DMS53 (cell line): Measurements from ENCODE around the gene DAGLB.
A peak's percentile ranks its signal among the peaks of the same experiment; 100 is the strongest.
"Not testable (repeated sequence)": the region's sequence is repeated elsewhere in the genome, so short reads cannot be mapped to it uniquely, and the experiment has no call there.

Experiments used
- DNase-seq: peaks from one replicate; lab custom pipeline; 2025; lab: John Stamatoyannopoulos, UW

DAGLB gene

DNA sequence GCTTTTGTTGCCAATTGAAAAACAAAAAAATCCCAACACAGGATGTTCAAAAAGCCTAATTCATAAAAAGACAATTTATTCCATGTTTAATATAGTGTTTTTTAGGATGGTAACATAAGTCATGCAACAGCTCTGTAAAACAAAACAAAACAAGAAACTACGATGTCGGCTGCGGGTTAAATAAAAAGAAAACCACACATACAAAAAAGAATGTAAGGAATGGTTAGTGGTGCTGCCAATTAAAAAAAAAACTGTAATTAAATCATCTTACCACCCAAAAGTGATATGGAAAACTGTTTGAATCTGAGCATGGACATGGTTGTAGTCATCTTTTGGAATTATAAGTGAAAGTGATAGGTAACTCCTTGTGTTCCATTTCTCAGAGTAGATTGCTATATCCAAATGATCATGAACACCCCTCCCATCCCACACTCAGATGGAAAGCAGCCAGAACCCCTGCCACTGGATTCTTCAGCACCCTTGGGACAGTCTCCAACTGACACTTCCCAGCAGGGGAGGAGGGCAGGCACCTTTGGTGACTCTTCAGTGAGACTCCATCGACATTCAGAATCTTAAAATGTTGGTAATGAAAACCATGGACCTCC, 14.3 kb upstream of the DAGLB start:
- DNase-seq, result no peak

DNA sequence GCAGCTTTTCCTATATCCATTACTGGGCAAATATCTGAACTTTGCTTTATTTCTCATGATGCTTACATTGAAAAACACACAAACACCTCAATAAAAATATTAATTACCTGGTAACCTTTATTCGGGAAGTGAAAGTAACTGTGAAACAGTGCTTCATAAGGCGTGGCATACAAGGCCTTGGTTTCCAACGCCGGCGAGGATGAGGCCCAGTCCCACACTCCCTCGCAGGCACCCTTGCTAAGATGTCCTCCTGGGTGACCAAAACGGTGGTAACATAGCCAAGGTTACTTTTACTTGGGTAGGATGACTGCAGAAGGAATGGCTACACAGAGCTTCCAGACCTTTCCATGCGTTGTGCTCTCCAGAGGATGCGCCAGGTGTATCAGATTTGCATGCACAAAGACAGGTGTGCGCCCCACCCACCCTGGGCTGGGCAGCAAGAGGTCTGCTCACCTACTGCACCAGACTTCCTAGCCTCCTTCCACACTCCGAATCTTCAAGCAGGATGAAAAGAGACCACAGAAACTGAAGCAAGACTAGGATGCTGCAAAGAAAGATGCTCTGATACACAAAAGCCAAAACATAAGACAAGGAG, 13.3 kb upstream of the DAGLB start:
- no peak for DNase-seq

DNA sequence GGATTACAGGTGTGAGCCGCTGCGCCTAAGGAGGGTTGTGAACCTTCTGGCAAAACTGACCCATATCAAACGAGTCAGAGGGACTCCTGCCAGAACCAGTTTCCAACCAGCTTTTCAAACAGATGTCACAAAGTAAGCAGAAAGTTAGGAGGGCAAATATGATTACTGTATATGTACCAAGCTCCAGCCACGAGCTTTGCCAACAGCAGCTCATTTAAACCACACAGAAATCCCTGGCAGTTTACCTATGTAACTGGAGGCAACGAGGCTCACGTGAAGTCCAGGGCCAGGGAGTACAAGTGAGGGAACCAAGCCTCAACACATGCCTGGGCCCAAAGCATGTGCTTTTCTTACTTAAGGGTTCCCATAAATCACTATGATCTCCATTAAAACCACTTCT, 12.5 kb upstream of the DAGLB start:
- DNase-seq, result peak; percentile 30

DNA sequence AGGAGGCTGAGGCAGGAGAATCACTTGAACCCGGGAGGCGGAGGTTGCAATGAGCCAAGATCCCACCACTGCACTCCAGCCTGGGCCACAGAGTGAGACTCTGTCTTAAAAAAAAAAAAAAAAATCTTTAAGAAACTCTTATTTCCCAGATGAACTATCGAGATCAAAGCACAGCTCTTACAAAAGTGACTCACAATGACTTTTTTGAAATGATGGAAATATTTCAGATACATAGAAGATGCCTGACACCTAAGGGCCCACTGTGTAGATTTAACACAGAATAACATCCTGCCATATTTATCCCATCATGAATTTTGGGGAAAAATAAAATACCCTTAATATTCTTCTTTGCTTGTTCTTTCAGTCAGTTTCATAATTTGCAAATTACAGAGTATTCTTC, 10.9 kb upstream of the DAGLB start:
- not testable (repeated sequence) for DNase-seq

DNA sequence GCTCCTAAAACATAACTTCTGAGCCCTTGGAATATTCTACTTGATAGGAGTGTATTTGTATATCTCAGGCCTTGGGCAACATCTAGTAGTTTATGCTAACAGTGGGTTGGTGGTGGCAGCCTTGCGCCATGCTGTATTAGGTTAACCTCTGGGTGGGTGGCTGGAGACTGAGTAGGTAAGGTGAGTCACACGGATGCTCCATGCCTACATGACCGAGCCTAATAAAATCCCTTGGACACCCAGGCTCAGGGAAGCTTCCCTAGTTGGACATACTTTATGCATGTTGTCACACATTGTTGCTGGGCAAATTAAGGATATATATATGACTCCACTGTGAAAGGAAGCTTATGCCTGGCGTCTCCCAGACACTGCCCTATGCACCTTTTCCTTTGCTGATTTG, 6.0 kb upstream of the DAGLB start:
- peak; percentile 18 for DNase-seq

DNA sequence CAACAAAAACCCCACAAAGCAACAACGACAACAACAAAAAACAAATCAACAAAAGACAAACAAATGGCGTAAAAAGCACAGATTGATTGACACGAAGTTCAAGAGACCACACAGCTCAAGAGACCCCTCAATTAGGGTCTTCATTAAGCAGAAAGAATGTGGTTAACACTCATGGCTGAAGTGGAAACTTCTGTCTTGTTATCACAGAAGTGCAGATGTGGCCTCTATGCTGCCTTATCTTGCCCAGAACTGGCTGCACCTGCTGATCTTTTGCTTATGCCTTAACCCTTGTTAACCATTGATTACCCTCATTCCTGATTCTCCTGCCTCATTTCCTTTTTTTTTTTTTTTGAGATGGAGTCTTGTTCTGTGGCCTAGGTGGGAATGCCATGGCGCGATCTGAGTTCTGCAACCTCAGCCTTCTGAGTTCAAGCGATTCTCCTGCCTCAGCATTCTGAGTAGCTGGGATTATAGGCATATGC, 3.5 kb upstream of the DAGLB start:
- no peak for DNase-seq

DNA sequence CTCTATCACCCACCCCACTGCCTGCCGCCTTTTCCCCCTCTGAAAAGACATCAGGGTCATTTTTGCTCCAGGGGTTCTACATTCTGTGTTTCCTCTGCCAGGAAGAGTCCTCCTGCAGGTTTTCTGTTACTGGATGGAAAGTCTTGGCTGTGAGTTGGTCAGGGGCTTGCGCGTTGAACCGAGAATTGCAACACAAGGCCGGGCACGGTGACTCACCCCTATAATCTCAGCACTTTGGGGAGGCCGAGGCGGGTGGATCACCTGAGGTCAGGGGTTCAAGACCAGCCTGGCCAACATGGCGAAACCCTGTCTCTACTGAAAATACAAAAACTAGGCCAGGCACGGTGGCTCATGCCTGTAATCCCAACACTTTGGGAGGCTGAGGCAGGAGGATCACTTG, 2.8 kb upstream of the DAGLB start:
- DNase-seq, result not testable (repeated sequence)

DNA sequence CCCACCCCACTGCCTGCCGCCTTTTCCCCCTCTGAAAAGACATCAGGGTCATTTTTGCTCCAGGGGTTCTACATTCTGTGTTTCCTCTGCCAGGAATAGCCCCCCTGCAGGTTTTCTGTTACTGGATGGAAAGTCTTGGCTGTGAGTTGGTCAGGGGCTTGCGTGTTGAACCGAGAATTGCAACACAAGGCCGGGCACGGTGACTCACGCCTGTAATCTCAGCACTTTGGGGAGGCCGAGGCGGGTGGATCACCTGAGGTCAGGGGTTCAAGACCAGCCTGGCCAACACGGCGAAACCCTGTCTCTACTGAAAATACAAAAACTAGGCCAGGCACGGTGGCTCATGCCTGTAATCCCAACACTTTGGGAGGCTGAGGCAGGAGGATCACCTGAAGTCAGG, 2.1 kb upstream of the DAGLB start:
- DNase-seq, result not testable (repeated sequence)

DNA sequence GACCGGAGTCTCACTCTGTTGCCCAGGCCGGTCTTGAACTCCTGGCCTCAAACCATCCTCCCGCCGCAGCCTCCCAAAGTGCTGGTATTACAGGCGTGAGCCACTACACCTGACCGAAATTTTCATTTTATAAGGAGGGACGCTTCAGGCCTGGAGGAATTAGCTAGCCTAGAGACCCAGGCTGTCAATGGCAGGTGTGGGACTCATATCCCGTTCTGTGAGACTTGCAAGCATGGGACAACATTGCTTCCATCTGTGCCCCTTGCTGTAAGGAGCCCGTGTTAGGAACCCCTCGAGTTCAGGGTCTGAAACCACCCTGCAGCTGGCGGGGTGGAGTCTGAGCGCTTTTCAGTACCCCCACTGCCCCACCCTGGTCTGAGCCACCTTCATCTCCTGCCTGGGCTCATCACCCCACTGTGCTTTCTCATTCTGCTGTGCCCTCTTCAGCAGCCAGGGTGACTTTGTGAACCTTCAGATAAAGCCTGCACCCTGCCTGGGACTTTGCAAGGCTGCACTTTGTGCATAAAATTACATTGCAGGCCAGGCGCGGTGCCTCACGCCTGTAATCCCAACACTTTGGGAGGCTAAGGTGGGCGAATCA, 1.3 kb upstream of the DAGLB start:
- DNase-seq, result peak; percentile 37

DNA sequence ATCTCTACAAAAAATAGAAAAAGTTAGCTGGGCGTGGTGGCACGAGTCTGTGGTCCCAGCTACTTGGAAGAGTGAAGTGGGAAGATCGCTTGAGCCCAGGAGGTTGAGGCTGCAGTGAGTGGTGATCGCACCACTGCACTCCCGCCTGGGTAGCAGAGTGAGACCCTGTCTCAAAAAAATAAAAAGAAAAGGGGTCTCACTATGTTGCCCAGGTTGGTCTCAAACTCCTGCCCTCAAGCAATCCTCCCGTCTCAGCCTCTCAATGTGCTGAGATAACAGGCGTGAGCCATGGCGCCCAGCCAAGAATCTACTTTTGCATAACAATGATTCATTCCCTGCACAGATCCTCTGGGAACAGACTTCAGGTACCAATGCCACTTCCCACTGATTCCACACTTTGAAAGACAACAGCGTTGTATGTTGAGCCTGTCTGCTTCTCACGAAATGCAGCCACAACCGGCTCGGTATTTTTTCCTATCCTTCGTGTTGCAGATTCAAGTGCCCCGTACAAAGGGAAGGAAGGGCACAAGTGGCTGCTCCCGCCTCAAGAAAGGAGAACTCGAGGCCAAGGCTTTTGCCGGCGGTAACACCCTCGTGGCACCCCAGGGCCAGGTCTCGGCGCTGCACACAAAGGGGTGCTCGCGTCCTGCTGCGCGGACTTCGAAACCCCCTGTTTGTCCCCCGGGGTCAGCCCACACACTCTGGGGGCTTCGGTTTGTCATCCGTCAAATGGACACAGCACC, 745 bp downstream of the DAGLB start:
- DNase-seq, result peak; percentile 92

DNA sequence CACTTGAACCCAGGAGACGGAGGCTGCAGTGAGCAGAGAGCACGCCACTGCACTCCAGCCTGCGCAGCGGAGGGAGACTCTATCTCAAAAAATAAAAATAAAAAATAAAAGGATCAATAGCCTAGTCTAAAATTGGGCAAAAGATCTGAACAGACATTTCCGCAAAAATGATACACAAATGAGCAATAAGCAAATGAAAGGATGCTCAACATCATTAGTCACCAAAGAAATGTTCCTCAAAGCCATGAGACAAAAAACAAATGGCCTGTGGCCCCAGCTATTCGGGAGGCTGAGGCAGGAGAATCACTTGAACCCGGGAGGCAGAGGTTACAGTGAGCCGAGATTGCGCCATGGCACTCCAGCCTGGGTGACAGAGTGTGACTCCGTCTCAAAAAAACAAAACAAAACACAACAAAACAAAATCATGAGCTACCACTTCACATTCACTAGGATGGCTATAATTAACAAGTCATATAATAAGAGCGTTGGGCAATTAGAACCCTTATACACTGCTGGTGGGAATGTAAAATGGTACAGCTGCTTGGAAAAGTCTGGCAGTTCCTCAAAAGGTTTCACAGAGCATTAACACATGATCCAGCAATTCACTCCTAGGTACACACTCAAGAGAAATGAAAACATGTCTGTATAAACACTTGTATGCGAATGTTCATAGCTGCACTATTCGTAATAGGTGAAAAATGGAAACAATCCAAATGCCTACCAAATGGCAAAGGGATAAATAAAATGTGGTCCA, 3.1 kb downstream of the DAGLB start:
- DNase-seq, result peak; percentile 87

DNA sequence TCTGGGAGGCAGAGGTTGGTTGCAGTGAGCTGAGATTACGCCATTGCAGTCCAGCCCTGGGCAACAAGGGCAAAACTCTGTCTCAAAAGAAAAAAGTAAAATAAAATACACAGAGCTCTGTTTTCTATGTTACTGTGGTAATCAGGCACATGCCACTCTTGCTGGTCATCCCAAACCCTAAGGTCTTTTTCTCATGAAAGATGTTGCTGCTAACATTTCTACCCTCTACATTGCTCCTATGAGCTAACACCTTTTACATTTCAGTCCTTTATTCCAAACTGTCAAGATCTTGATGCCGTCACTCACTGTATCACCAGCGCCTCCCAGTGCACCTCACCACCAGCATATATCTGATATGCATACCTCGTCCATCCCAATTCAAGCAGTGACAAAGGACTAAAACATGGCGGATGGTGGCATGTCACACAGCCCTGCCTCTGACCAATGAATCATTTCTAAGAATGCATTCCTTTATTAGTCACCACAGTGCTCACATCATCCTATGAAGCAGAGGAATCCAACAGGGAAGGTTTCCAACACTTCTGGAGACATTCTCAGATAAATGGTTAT, 4.3 kb downstream of the DAGLB start:
- no peak for DNase-seq

DNA sequence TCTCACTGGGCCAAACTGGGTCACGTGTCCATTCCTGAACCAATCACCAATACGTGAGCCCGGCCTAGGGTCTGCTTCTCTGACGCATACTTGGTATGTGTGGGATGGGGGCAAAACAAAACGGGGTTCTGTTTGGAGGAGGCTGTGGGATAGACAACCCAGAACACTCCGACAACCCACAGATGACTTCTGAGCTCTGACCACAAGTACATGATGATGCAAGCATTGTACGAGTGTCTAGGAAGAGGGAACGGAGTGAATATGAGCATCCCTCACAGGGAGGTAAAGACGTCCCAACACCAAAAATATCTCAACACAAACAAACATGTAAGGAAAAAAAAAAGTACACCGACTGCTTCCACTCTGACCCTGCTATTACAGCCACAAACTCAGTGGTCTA, 5.6 kb downstream of the DAGLB start:
- DNase-seq, result no peak

DNA sequence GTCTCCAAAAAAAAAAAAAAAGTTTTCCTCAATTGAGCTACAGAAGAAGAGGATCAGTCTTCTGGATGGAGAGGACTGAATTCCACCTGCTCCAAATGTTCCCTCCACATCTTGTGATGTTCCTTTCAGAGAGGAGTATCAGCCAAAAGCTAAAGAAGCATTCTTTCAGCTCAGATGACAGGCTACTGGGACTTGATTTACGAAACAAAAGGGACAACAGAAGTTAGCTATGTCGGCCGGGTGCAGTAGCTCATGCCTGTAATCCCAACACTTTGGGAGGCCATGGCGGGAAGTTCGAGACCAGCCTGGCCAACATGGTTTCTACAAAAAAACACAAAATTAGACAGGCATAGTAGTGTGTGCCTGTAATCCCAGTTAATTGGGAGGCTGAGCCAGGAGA, 7.4 kb downstream of the DAGLB start:
- DNase-seq, result no peak

DNA sequence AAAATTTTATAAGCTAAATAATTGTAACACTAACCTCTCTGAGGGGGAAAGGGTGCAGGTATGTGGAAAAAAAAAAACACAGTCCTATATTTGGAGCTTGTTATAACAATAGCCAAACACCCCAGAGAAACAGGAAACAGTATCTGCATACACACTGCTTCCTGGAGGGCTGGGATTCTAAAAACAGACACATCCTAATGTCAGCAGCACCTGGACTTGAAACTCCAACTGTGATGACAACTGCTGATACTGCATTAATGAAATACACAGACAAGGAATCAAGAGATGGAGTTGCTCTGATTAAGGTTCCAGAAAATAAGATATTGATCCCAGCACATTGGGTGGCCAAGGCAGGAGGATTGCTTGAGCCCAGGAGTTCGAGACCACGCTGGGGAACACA, 9.3 kb downstream of the DAGLB start:
- peak; percentile 31 for DNase-seq

DNA sequence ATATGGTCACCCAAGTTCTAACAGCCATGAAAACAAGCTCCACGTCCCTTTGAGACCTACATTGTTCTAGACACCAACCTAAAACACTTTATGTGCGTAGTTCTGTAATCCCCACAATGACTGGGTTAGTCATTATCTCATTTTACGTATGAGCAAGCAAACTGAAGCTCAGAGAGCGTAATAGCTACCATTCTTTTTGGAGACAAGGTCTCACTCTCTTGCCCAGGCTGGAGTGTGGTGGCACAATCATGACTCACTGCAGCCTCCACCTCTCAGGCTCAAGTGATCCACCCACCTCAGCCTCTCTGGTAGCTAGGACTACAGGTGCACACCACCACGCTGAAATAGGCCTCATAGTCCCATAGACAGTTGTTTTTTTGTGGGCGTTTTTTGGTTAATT, 10.5 kb downstream of the DAGLB start:
- peak; percentile 20 for DNase-seq

DNA sequence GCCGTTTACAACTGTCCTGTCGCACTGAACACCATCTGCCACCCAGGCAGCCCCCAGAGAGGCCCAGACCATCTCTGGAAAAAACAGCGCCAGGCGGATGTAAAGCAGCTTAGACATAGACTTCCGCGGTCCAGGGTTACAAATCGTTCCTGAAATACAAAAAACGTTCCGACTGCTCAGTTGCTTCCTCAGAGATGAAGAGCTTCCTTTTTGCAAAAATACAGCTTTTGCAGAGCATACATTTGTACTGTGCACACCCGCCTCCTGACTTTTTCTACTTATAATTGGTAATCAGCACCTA, 11.4 kb downstream of the DAGLB start:
- DNase-seq, result no peak

DNA sequence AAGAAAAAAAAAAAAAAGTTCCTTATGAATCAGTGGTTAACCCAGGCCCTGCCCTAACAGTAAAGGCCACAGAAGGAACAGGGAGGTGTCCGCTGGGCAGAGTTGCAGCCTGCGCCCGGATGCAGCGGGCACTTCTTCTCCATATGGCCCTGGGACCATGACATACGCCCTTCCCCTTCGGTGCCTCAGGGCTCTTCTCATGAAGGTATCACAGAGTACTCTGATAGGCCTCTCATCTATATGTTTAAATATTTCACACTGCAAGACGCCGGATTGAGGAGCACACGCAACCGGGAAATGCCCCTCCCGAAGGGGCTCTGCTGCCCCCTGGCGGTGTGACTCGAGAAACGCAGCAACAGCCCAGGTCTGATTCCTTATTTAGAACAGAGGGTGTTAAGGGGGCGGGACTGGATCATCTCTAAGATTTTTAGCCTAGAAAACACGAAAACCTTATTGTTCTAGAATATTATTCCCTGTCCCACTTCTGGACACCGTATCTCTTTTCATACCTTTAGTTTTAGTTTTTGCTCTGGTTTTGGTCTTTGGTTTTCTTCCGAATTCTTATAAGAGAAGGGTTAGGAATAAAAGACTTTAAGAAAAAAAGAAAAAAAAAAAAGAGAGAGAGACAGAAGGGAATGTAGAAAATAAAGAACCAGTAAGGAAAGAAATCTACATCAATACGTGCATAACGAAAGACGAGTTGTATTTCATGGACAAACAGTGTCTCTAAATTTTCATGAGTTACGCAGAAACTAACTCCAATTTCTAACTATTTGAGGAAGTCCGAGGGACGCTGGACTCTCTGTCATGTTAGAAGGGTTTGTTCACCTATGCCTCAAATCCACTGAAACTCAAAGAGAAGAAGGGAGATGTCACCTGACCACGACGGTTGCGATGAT, 12.0 kb downstream of the DAGLB start:
- peak; percentile 88 for DNase-seq

DNA sequence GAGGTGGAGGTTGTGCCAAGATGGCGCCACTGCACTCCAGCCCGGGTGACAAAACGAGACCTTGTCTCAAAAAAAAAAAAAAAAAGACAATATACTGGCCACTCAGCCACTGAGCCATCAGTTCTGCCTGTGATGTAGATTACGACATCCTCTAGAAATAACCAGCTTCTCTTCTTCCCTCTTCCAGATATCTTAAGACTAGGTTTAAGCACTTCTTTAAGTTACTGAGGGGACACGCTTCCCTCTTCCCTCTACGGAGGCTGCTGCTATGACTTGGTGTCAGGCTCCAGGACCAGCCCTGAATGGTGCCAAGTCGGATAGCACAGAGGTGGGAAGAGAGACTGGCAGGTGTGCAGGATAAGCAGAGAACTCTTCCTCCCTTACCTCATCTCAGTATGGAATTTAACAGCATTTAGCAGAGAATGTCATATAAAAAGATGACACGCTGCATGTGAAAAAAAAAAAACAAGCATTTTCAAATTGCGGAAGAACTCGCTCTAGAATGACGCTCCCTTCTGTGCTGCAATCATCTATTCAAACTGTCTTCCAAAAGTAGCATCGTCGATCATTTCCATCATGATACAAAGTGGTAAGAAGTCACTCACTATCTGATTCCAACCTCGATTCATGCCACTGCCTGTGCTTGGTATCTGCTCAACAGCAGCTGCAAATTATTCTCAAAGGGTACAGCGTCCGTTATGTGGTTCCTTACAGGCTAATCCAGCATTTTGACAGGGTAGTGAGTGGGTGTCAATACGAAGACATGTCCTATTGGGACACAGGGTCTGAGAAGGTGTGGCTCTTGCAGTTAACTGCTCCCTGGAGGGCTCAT, 13.8 kb downstream of the DAGLB start:
- DNase-seq, result no peak

DNA sequence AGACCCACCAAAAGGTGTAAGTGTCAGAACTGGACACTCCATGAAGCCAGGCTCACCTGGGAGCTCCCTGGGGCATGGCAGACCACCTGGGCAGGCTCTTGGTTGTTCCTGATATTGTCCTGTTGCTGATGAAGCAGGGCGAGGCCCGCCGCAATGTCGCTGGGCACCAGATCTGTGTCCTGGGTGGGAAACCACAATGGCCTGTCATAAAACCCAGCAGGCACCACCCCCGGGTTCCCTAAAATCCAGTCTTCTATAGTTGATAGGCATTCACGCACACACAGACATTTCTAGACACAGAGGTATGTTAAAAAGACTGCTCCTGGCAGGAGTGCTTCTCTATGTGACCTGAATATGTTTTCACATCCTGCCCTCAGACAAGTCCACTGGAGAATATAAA, 15.0 kb downstream of the DAGLB start:
- DNase-seq, result no peak
